ENCODE results near the gene TMCC1.
"Not testable (repeated sequence)": the region's sequence is repeated elsewhere in the genome, so short reads cannot be mapped to it uniquely, and the experiment has no call there.

The TMCC1 gene

DNA sequence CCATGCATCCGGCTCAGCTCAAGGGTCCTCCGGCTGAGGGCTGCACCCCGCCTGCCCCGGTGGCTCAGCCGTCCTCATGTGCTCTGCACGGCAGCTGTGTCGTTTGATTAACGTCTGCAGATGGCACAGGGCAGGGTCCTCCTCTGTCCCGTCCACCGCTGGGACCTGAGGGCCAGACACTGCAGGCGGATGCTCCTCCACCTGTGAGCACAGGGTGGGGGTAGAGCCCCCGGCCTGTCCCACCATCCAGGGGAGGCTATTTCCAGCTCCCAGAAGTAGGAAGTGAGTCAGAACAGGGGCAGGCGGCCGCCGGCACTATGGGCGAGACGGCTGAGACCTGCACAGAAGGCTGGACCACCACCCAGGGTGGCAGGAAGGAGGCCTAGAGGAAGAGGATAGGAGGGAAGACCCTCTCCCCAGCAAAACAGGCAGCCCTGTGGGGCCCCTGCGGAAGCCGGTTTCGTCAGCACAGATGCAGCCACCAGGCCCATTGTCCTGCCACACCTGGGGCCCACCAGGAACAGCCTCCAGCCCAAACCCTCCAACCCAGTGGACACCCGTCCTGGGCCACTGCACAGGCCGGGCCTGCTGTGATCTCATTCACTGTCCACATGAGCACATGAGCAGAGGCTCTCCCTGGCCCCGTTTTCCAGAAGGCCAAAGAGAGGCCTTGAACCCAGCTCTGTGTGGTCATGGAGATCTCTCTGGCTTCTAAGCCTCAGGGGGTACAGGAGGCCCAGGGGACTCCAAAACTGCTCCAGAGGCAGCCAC, 274.4 kb downstream of the TMCC1 start:
- no peak for FAIRE-seq

DNA sequence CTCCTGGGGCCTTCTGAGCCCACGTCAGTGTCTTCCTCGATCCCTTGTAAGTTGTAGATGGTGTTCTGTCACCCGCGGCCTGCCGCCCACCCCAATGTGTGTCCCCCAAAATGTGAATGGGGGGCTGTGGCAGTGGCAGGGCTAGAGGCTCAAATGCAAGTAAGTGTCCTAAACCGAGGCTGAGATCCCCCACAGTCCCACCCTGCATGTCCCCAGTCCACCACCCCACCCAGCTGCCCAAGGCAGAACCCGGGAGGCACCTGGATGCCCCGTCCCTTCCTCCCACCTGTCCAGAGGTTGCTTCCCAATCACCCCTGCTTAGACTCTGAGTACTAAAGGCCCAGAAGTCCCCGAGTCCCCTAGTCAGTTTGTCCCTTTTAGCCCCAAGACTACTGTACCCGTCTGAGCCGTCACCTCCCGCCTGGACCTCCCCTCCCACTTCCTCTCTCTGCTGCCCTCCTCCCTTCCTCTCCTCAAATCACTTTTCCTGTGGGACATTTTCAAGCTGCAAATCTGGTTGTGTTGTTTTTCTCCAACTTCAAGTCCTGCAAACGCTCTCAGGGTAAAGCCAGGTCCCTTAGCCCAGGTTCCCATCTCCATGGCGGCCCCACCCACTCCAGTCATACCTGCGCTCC, 275.2 kb downstream of the TMCC1 start:
- FAIRE-seq, result no peak

DNA sequence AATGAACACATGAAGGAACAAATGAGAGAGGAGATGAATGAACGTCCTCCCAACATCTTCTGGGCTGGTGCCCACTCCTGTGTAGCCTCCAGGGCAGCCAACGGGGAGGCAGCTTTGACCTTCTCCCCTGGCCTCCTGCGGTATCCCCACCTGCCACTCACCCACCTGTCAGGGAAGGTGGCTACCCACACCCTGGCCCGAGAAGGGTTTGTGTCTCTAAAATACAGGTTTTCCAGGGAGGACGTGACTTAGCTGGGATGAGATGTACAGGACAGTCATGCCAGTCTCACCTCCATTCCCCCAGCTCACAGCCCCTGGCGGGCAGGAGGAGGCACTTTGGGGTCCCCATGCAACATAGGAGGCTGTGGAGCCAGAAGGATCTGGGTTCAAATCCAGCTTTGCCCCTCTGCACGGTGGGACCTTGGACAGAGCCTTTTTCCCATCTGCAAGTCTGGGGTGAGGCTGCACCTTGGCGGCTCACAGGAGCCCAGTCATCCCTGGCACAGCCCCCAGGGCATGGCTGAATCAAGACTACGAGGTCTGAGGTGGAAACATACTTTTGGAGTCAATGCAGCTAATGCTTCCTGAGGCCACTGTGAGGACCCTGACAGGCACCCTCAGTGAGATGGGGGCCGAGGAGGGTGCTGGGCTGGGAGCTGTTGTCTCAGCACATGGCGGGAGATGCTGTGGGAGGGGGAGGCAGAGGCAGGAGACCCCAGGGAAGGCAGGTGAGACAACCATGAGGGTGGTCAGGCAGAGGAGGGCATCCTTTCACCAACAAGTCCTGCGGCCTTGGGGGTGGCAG, 275.9 kb downstream of the TMCC1 start:
- FAIRE-seq, result no peak

DNA sequence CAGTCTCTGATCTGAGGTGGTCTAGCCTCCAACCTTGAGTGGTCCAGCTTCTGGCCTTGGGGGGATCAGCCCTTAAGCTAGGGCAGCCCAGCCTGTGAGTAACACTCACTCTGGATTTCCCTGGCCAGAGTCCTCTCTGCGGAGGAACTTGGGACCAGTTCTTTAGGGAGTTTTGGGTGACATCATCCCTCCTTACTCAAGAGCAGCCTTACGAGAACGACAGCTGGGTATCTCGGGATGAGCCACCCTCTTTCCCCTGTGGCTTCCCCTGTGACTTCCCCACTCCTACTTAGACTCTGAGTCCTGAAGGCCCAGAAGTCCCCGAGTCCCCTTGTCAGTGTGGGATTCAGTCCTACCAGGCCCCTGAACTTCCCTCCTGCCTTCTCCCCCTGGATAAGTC, 276.8 kb downstream of the TMCC1 start:
- no peak for FAIRE-seq

DNA sequence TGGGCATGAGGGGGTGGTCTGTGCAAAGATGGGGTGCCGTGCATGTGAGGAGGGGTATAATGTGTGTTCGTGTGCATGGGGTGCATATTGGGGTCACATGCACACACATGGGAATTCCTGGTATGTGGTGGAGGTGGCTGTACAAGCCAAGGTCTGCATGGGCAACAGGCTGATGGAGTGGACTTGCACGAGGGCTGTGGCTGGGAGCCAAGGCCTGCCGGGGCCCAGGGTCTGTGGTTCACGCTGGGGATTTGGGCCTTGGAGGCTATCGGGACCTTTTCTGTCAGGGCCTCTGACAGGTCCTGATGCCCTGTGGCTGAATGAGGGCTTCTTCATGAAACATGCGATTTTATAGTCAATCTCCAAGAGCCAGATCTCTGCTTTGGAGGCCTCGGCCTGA, 277.2 kb downstream of the TMCC1 start:
- no peak for FAIRE-seq

DNA sequence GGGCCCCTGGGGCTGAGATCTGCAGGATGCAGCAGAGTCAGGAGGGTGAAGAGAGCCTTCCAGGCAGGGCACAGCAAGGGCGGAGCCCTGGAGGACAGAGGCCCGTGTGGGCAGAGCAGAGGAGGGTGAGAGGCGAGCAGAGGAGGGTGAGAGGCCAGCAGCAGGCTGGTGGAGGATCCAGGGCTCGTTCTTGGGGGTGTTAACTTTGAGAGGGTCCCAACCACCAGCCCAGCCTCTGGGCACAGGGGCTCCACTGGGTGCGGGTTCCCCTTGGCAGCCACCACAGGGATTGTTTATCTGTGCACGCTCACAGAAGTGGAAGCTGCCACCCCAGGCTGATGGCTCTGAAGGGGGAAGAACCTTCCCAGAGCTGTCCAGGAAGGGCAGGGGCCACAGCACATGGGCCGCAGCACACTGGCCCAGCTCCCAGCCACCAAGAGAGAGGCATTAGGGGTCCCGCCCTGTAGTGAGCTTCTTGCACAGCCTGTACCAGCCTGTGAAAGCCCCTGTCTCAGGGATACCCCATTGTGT, 277.7 kb downstream of the TMCC1 start:
- no peak for FAIRE-seq

DNA sequence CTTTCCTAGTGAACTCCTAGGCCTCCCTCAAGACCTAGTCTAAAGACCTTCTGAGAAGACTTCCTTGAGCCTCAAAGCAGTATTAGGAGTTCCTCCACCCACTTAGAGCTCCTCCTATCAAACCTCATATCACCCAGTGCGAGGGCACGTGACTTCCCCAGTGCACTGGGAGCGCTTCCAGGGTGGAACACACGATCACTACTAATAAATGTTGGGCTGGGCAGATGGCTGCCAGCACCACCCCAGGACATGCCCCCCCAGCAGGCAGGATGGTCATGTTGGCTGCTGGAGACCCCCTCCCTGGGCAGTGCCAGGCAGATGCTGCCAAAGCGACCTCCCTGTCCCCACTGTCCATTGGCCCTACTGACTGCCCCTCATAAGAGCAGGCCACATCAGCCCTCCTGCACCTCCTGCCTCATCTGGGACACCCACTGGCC, 278.6 kb downstream of the TMCC1 start:
- FAIRE-seq, result no peak

DNA sequence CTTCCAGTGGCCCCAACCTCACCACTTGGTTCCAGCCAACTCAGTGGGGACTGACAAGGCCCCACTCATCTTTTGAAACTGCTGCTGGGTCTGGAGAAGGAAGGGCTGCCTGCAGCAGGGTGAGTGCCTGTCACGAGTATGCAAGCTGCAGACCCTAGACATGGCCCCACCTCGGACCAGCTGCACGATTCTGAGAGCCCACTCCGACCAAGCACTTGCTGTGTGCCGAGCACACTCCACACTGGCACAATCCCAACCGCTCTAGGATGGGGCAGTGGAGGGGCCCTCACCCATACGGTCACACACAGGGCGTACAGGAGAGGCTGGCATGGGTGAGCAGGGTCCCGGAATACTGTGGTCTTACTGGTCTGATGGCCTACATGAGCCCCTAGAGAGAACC, 279.1 kb downstream of the TMCC1 start:
- FAIRE-seq, result no peak

DNA sequence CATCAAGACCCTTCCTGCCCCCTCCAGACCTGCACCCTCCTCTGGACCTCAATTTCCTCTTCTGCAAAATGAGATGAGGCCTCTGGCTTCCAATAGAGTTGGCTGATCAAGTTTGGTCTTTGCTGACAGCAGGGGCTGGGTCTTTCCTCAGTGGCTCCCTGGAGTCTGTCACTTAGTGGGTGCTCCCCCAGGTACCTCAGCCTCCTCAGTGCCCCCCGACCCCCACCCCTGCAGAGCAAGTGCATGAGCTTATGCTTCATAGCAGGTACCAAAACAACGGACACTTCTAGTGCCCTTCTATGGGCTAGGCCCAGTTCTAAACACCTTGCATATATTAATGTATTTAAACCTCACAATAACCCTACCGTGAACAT, 280.2 kb downstream of the TMCC1 start:
- FAIRE-seq, result no peak

DNA sequence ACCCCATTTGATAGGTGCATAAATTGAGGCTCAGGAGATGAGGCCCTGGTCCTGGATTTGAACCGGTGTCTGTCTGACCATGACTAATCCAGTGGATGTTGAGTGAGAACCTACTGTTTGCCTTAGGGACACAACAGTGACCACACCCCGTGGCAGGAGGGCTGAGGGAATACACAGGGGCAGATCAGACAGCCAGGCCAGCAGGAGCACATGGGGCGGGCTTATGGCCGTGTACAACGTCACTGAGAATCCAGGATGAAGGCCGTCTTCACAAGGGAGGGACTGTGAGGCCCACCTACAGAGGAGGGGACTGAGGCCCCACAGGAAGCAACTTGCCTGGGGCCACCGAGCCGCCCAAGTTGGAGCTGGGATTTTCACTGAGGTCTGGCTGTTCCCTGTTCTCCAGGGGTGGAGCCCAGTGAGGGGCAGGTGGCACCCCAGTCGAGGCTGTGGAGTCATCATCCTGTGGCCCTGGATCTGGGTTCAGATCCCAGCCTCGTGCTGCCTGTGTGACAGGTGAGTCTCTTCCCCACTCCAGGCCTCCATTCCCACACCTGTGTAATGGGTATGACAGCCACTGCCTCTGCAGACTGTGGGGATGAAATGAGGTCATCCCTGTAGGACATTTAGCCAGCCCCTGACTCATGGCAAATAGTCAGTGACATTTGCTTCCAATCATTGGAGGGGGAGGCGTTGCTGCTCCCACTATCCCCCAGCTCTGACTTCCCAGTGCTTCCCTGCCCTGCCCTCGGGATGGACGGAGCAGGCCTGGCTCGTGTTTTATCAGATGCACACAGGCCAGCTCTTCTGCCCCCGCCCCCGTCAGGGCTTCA, 280.8 kb downstream of the TMCC1 start:
- FAIRE-seq, result no peak

DNA sequence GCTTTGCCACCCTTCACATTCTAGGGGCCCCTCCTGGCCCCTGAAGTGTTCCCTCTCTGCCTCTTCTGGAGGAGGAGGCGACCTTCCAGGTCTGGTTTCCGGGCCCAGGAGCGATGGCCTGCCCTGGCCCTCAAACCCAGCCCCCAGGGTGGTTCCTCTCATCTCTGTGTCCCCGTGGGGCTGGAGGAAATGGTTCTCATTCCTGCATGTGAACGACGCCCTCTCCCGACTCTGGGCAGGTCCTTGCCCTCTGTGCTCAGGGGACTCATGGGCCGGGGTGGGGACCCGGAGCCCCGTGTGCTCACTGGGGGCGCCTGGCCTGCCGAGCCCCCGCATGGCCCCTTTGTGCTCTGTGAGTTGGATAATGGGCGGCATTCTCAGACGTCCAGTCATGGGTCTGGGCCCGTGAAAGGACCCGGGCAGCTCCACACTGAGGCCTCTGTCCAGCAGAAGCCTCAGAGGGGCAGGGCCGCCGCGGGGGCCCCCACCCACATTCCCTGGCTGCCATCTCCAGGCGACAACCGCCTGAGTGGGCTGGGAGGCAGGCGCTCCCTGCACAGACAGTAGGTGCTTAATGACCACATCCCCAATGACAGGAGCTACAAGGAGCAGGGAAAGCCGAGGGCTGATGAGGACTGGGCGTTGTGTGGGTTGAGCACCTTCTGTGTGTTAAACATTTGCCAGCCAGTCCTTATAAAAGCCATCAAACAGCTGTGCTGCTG, 281.5 kb downstream of the TMCC1 start:
- FAIRE-seq, result no peak

DNA sequence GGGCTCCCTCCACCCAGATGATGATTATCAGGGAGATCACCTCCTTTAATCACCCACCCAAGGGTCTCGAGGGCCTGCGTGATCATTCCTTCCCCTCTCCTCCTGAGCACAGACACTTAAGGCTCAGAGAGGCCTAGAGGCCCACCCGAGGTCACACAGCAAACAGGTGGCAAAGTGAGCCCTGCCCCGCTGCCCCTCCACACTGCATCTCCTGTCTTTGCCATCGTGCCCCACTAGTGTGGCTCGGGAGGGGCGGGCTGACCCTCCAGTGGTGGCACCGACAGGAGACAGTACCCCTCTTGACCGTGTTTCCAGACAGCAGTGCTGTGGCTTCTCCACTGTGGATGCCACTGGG, 282.1 kb downstream of the TMCC1 start:
- FAIRE-seq, result no peak

DNA sequence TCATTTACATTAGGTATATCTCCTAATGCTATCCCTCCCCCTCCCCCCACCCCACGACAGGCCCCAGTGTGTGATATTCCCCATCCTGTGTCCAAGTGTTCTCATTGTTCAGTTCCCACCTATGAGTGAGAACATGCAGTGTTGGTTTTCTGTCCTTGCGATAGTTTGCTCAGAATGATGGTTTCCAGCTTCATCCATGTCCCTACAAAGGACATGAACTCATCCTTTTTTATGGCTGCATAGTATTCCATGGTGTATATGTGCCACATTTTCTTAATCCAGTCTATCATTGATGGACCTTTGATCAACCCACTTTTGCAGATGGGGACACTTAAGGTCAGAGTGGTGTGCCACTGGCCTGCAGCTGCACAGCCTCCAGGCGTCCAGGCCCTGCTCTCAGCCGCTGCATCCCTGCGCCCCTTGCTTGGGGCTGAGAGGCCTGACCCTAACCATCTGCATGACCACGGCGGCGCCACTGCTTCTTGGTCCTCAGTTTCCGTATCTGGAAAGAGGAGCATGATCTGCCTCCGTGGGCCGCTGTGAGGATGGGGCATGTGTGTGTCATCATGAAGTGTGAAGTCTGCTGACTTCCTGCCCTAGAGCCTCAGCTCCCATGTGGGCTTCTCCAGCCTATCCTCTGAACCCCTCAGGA, 282.6 kb downstream of the TMCC1 start:
- not testable (repeated sequence) for FAIRE-seq

DNA sequence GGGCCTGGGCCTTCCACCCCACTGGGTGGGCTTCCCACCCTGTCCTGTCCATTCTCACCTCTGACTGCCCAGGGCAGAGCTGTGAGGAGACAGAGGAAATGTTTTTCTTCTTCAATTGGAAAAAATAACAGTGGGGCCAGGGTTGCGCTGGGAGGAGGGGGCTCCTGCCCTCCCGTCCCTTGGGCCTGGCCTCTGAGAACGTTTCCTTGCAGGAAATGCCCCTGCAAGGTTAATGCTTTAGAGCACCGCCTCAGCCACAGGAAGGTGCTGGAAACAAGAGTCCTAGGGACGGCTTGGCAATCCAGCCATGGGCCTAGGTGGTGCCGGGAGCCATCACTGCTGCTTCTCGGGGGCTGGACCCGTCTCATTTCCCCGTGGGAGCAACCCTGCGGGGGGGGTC, 283.2 kb downstream of the TMCC1 start:
- no peak for FAIRE-seq

DNA sequence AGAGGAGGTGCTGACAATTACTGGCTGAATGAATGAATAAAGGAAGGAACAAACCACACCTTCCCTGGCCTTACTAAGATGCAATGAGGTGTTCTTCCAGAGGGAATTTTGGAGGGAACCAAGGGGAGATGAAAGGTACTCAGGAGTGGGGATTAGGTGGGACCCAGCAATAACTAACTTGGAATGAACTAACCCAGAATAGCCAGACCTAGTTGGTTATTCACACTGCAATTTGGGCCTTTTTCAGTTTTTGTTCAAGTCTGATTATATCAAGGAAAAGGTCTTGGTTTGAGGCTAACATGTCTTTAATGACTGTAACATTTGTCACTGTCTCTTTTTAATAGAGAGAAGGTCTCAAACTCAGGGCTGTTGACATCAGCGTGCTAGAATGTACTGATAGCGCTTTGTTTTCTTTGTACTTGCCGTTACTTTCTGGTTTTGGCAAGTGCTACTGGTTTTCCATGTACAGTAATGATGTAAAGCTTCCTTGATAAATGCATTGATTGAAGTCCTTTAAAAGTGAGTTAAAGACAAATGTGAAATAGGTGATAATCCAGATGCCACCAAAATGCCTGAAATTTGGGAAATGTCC, 283.8 kb downstream of the TMCC1 start:
- FAIRE-seq, result no peak

DNA sequence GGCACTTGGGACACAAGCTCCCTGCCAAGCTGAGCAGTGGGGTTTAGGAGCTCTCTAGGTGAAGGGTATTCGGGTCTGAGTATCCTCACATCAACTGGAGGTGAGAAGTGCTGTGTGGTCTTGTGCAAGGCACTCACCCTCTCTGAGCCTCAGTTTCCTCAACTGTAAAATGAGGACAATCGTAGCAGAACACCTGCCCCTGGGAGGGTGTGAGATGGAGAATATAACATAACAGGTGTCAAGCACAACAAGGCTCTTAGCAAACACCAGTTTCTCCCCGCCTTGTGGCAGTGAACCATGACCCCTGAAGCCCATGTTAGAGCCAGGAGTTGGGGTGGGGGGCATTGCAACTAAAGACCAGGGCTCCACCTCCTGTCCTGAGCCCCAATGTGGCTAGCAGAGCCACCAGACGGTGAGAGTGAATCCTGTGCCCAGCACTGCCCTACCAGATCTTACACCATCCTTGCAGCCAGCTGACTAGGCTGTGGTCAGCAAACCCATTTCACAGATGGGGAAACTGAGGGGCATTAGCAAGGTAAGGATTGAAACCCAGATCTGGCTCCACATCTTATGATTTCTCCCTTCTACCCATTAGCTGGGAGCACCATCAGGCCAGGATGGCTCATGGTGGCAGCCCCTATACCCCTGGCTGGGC, 284.4 kb downstream of the TMCC1 start:
- FAIRE-seq, result no peak

DNA sequence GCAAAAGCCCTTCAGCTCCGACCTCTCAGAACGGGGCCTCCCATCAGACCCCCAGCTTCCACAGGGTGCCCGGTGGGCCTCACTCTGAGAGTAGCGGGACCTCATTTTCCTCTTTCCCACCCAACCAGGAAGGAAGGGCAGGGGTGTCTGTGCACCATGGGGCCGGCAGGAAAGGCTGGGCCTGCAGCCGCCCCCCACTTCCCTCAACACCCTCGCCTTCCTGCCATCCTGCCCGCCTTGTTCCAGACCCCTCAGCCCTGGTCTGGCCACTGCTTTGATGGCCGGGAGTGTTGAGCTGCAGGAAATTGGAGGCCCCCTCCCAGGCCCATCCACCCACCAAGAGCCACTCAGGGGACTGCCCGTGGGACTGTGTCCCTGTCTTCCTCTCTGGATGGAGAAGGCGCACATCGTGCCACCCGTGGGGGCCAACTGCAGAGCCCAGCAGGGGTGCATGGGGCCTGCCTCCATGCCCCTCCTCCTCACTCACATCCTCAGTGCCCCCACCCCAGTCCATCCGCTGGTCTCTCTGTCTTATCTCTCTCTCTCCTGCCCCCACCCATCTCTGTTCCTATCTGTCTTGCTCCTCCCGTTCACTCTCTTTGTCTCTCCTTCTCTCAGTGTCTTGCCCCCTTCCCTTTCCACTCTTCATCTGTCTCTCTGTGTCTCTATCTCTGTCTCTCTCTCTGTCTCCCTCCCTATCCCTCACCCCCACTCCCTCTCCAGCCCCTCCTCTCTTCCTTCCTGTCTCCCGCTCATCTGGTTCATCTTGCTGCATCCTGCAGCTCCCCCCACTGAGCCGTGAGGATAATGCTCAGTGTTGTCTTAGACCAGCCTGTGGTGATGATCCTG, 285.2 kb downstream of the TMCC1 start:
- no peak for FAIRE-seq

DNA sequence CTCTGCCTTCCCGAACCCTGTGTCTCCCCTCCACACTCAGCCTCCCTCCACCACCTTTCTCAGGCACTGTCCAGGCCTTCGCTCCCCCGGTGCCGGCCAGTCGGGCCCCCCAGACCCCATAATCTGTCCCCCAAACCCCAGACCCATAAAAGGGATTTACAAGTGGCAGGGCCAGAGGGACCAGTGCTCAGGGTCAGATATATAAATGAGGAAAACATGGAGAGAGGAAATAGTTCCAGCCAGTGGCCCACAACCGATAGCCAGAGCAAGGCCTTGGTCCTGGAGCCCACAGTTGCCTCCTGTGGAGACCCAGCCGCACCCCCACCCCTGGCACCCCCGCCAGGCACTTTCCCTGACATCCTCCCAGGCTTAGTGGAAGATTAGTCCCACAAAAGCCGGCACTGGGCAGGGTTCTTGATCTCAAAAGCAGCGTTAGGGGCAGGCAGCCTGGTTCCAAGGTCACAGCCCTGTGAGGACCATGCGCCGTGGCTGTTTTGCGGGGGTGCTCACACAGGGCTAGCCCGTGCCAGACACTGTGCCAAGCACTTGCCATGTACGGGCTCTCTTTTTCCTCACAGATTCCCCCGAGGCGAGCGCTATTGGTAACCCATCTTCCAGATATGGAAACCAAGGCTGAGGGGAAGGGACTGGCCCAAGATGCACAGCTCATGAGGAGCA, 286.0 kb downstream of the TMCC1 start:
- no peak for FAIRE-seq

Data from colon (tissue), 2 donors.